Cerebellar nuclear complex (tissue), 1 donor: ENCODE results near the gene TMEM231.

Experiments
- DNase-seq, 2 experiments: peaks; one replicate each; lab custom pipeline; 2025; lab: John Stamatoyannopoulos, UW

Gene TMEM231

GRCh38 chr16:75488322-75488721, 67.7 kb downstream of the TMEM231 start:
- no peak for DNase-seq
